ENCODE measurements around the gene RECQL. TPM values are rescaled to one million over a fixed set of nuclear protein-coding genes. Genes with fewer than 3 reads are reported as not detected.

RECQL gene
- total and polyA plus RNA-seq, 2 of the 4 experiments (the other 2 are of a cell fraction) = 29.4 to 67.0 TPM

- H2AK9ac ChIP-seq (replicated peaks; ENCODE audit: low read depth, low read length, poor library complexity) = no peak overlapping the region
- CTCF ChIA-PET = no interaction called here
- in situ Hi-C loops (cut with MboI; ENCODE audit: low sequenced_read_pairs) = no loop called here
Measured at GRCh38 chr12:21523148-21523547, 21.7 kb upstream of the RECQL start.

More at GRCh38 chr12:21523148-21523547, 21.7 kb upstream of the RECQL start:
- Histone ChIP-seq H4K8ac (ENCODE audit: low read depth in 2 of 2, low read length in 2 of 2) (no peak overlapping the region), H2BK15ac (ENCODE audit: low read depth, low read length) (no peak overlapping the region), H2BK20ac (ENCODE audit: low read depth, low read length) (no peak overlapping the region), H3K9me3 (ENCODE audit: control insufficient read depth, insufficient read depth, low read length) (no peaks in the 10 kb centered on the region), H2AK5ac (ENCODE audit: low read depth, low read length) (no peak overlapping the region), H3K56ac (ENCODE audit: extremely low read depth, insufficient read depth, low read length) (no peak overlapping the region), H3K4me2 (ENCODE audit: low read depth, low read length) (no peak overlapping the region), H2BK5ac (ENCODE audit: low read depth, low read length, poor library complexity, severe bottlenecking) (no peak overlapping the region), H2AFZ (replicated peaks; ENCODE audit: low read length, poor library complexity) (no peak overlapping the region), H4K91ac (ENCODE audit: insufficient read depth, low read depth, low read length) (no peak overlapping the region), H3K14ac (replicated peaks; ENCODE audit: low read depth, low read length) (no peak overlapping the region), H3K23ac (ENCODE audit: low read depth, low read length) (no peak overlapping the region), H3K9me1 (ENCODE audit: insufficient read depth, low read length) (no peaks in the 10 kb centered on the region), H3K4me1 (ENCODE audit: control insufficient read depth, insufficient read depth, low read length) (no peaks in the 10 kb centered on the region), H3K4me3 (ENCODE audit: insufficient read depth, low read depth, low read length) (no peak overlapping the region), H4K5ac (ENCODE audit: low read depth, low read length) (no peak overlapping the region), H3K18ac (ENCODE audit: low read depth, low read length) (no peak overlapping the region), H3K27ac (ENCODE audit: insufficient read depth, low read length) (no peak overlapping the region), H3K4ac (ENCODE audit: low read depth, low read length) (no peak overlapping the region), H3K9ac (ENCODE audit: low read depth, low read length) (no peak overlapping the region), H3K27me3 (ENCODE audit: control insufficient read depth, insufficient read depth, low read length) (peaks cover 3% of the 10 kb centered on the region), H2BK120ac (ENCODE audit: low read depth, low read length) (no peak overlapping the region), H3K79me1 (ENCODE audit: low read depth in 1 of 2, low read length in 2 of 2) (no peaks in the 10 kb centered on the region), H3K36me3 (ENCODE audit: control insufficient read depth, insufficient read depth, low read length) (no peaks in the 10 kb centered on the region), H4K20me1 (ENCODE audit: insufficient read depth, low read length) (no peaks in the 10 kb centered on the region)
- TF ChIP-seq RFX5 (IDR thresholded peaks at IDR 0.05; ENCODE audit: low read depth, low read length) = no peak
- TF ChIP-seq POLR2A (IDR thresholded peaks at IDR 0.05; ENCODE audit: low read depth, low read length) = no peak
- TF ChIP-seq USF2 (IDR thresholded peaks at IDR 0.05; ENCODE audit: low read depth, low read length) = no peak
- TF ChIP-seq NFE2L2 (IDR thresholded peaks at IDR 0.05; ENCODE audit: low read depth, low read length) = no peak
- TF ChIP-seq MAFK (IDR thresholded peaks at IDR 0.05; ENCODE audit: low read depth, low read length) = no peak
- TF ChIP-seq RAD21 (IDR thresholded peaks at IDR 0.05; ENCODE audit: low read length) = no peak
- no peak for TF ChIP-seq FOS (IDR thresholded peaks at IDR 0.05; ENCODE audit: low read depth, low read length)
- no peak for TF ChIP-seq SMC3 (IDR thresholded peaks at IDR 0.05; ENCODE audit: low read depth, low read length)
- no peak for TF ChIP-seq RCOR1 (IDR thresholded peaks at IDR 0.05; ENCODE audit: insufficient replicate concordance, low read length)
- no peak for TF ChIP-seq CHD1 (IDR thresholded peaks at IDR 0.05; ENCODE audit: low read depth, low read length)
- no peak for TF ChIP-seq ELK1 (IDR thresholded peaks at IDR 0.05; ENCODE audit: borderline replicate concordance, low read depth, low read length)
- no peak for TF ChIP-seq CEBPB (IDR thresholded peaks at IDR 0.05; ENCODE audit: low read depth, low read length)
- TF ChIP-seq MAZ (IDR thresholded peaks at IDR 0.05; ENCODE audit: borderline replicate concordance, low read depth, low read length) = no peak
- TF ChIP-seq MXI1 (IDR thresholded peaks at IDR 0.05; ENCODE audit: borderline replicate concordance, low read depth, low read length) = no peak
- TF ChIP-seq BHLHE40 (IDR thresholded peaks at IDR 0.05; ENCODE audit: low read depth, low read length) = no peak
- no peak for TF ChIP-seq CTCF (conservative IDR thresholded peaks at IDR 0.05; ENCODE audit: low read depth, low read length)
- DNase-seq (no peak), ATAC-seq (ENCODE audit: low read depth) (no peak)
- no TSS peak for BruUV-seq (replicated peaks)
- intact Hi-C loops (cut with micrococcal nuclease) (no loop called here), dilution Hi-C loops (cut with HindIII; ENCODE audit: low sequenced_read_pairs, unreplicated experiment) (no loop called here)
- POLR2A ChIA-PET (ENCODE audit: unreplicated experiment) = no interaction called here
